H9 (cell line): Measurements from ENCODE around the gene ROPN1B. TPM values are rescaled to one million over a fixed set of nuclear protein-coding genes. Genes with fewer than 3 reads are reported as not detected.

Experiments
- DNase-seq: peaks from one replicate; pipeline ENCODE4 v3.0.0-alpha.2; 2017
- H2AFZ ChIP-seq: one replicate; pipeline ENCODE4 v1.6.1; 2013; ENCODE audit warnings: mild to moderate bottlenecking, low read length, control low read depth, moderate library complexity
- H2AK5ac ChIP-seq: 2 replicates; pipeline ENCODE4 v1.6.1; 2013; ENCODE audit warnings: low read length, control low read depth, mixed read lengths; ENCODE audit not compliant: insufficient read length
- H2BK120ac ChIP-seq: one replicate; pipeline ENCODE4 v1.6.1; 2013; ENCODE audit warnings: low read depth, mild to moderate bottlenecking, low read length, control low read depth, inconsistent platforms; ENCODE audit not compliant: poor library complexity, severe bottlenecking
- H2BK12ac ChIP-seq: 2 replicates; pipeline ENCODE4 v1.6.1; 2013; ENCODE audit warnings: low read length, control low read depth, mixed read lengths, low read depth; ENCODE audit not compliant: insufficient read length
- H2BK15ac ChIP-seq: 2 replicates; pipeline ENCODE4 v1.6.1; 2013; ENCODE audit warnings: low read depth, low read length, control low read depth
- H2BK20ac ChIP-seq: one replicate; pipeline ENCODE4 v1.6.1; 2013; ENCODE audit warnings: low read depth, mild to moderate bottlenecking, low read length, control low read depth, inconsistent platforms; ENCODE audit not compliant: poor library complexity, severe bottlenecking
- H2BK5ac ChIP-seq: 2 replicates; pipeline ENCODE4 v1.6.1; 2013; ENCODE audit warnings: low read length, control low read depth, mixed read lengths; ENCODE audit not compliant: insufficient read length
- H3K14ac ChIP-seq: 2 replicates; pipeline ENCODE4 v1.6.1; 2013; ENCODE audit warnings: low read length, control low read depth; ENCODE audit not compliant: insufficient read depth
- H3K18ac ChIP-seq: 2 replicates; pipeline ENCODE4 v1.6.1; 2013; ENCODE audit warnings: low read depth, mild to moderate bottlenecking, mixed read lengths, low read length, control low read depth; ENCODE audit not compliant: insufficient read length
- H3K23ac ChIP-seq: 2 replicates; pipeline ENCODE4 v1.6.1; 2013; ENCODE audit warnings: low read length, control low read depth, mixed read lengths, low read depth; ENCODE audit not compliant: insufficient read length
- H3K23me2 ChIP-seq: 2 replicates; pipeline ENCODE4 v1.6.1; 2013; ENCODE audit warnings: low read depth, mild to moderate bottlenecking, mixed read lengths, low read length, control low read depth; ENCODE audit not compliant: insufficient read length, poor library complexity, severe bottlenecking
- H3K27ac ChIP-seq: 2 replicates; pipeline ENCODE4 v1.5.1; 2013; ENCODE audit warnings: low read length, control low read depth, mixed read lengths, low read depth; ENCODE audit not compliant: insufficient read length
- H3K27me3 ChIP-seq: 2 replicates; pipeline ENCODE4 v1.6.1; 2013; ENCODE audit warnings: low read length, control low read depth, inconsistent platforms; ENCODE audit not compliant: insufficient read depth
- H3K4ac ChIP-seq: 2 replicates; pipeline ENCODE4 v1.6.1; 2013; ENCODE audit warnings: low read depth, mild to moderate bottlenecking, control low read depth, inconsistent platforms, low read length, moderate library complexity
- H3K4me1 ChIP-seq: 2 replicates; pipeline ENCODE4 v1.6.1; 2013; ENCODE audit warnings: low read length, control low read depth, inconsistent platforms; ENCODE audit not compliant: insufficient read depth
- H3K4me2 ChIP-seq: 2 replicates; pipeline ENCODE4 v1.6.1; 2013; ENCODE audit warnings: low read length, control low read depth, mixed read lengths; ENCODE audit not compliant: insufficient read length, insufficient read depth
- H3K56ac ChIP-seq: 2 replicates; pipeline ENCODE4 v1.6.1; 2013; ENCODE audit warnings: low read depth, mild to moderate bottlenecking, mixed read lengths, low read length, control low read depth; ENCODE audit not compliant: insufficient read length
- H3K79me1 ChIP-seq: 2 replicates; pipeline ENCODE4 v1.6.1; 2013; ENCODE audit warnings: low read depth, mild to moderate bottlenecking, moderate library complexity, low read length, control low read depth, inconsistent platforms; ENCODE audit not compliant: insufficient read depth, poor library complexity, severe bottlenecking
- H3K79me2 ChIP-seq: 2 replicates; pipeline ENCODE4 v1.6.1; 2013; ENCODE audit warnings: low read length, control low read depth, inconsistent platforms; ENCODE audit not compliant: insufficient read depth
- H3K9ac ChIP-seq: 2 replicates; pipeline ENCODE4 v1.6.1; 2013; ENCODE audit warnings: low read length, control low read depth, mixed read lengths; ENCODE audit not compliant: insufficient read length; ENCODE audit errors: extremely low read depth
- H3K9me3 ChIP-seq: one replicate; pipeline ENCODE4 v1.6.1; 2013; ENCODE audit warnings: low read depth, low read length, inconsistent platforms; ENCODE audit not compliant: control insufficient read depth
- H3T11ph ChIP-seq: one replicate; pipeline ENCODE4 v1.6.1; 2013; ENCODE audit warnings: mild to moderate bottlenecking, low read length, control low read depth, inconsistent platforms
- H4K20me1 ChIP-seq: one replicate; pipeline ENCODE4 v1.6.1; 2013; ENCODE audit not compliant: control insufficient read depth, insufficient read length, insufficient read depth
- H4K5ac ChIP-seq: 2 replicates; pipeline ENCODE4 v1.6.1; 2013; ENCODE audit warnings: low read depth, mild to moderate bottlenecking, mixed read lengths, low read length, control low read depth; ENCODE audit not compliant: insufficient read length
- H4K8ac ChIP-seq: replicated peaks from 2 replicates; pipeline ENCODE4 v1.6.1; 2013; ENCODE audit warnings: low read length, control low read depth, mixed read lengths, low read depth; ENCODE audit not compliant: insufficient read length
- H4K91ac ChIP-seq: 2 replicates; pipeline ENCODE4 v1.6.1; 2013; ENCODE audit warnings: low read depth, mild to moderate bottlenecking, moderate library complexity, mixed read lengths, low read length, control low read depth; ENCODE audit not compliant: insufficient read length
- H3K27ac Mint-ChIP-seq, 3 experiments: 2 replicates in 2 of 3; 3 replicates in 1 of 3; pipeline ENCODE4 v1.8.0; 2020 to 2021; ENCODE audit warnings: mixed read lengths in 3 of 3, mild to moderate bottlenecking in 1 of 3, moderate library complexity in 1 of 3
- H3K27me3 Mint-ChIP-seq: 2 replicates; pipeline ENCODE4 v1.8.0; 2021; ENCODE audit warnings: low read depth, mild to moderate bottlenecking, moderate library complexity, mixed read lengths
- H3K36me3 Mint-ChIP-seq, 3 experiments: 2 replicates in 2 of 3; 3 replicates in 1 of 3; pipeline ENCODE4 v1.8.0; 2020 to 2021; ENCODE audit warnings: low read depth in 3 of 3, mixed read lengths in 3 of 3; ENCODE audit not compliant: insufficient read depth in 1 of 3
- H3K4me1 Mint-ChIP-seq, 2 experiments: 2 replicates each; pipeline ENCODE4 v1.8.0; 2020; ENCODE audit warnings: mixed read lengths in 2 of 2
- H3K4me3 Mint-ChIP-seq, 2 experiments: 2 replicates in 1 of 2; 3 replicates in 1 of 2; pipeline ENCODE4 v1.8.0; 2020 to 2021; ENCODE audit warnings: mild to moderate bottlenecking in 2 of 2, mixed read lengths in 2 of 2, moderate library complexity in 1 of 2
- H3K9me3 Mint-ChIP-seq, 2 experiments: 2 replicates in 1 of 2; 3 replicates in 1 of 2; pipeline ENCODE4 v1.8.0; 2020; ENCODE audit warnings: mild to moderate bottlenecking in 2 of 2, mixed read lengths in 2 of 2, moderate library complexity in 1 of 2
- CTCF ChIP-seq: fragments of 200-600 bp; sonication (generic); conservative IDR thresholded peaks from 3 replicates; pipeline ENCODE4 v1.8.0; 2021; ENCODE audit warnings: antibody characterized with exemption, mild to moderate bottlenecking
- WGBS: extraction: QIAGEN DNeasy Blood & Tissue Kit; methylation state at CpG from one replicate; pipeline ENCODE4 v1.1.7; 2013; ENCODE audit warnings: missing lambda C conversion rate, low lambda C conversion rate, mixed read lengths; ENCODE audit not compliant: insufficient read length; ENCODE audit errors: extremely low coverage; 5-methylcytosine and 5-hydroxymethylcytosine counted together
- total RNA-seq: library from RNA; stranded (reverse); gene quantifications from 2 replicates; pipeline ENCODE4 v1.2.1, GENCODE V29; 2021

The ROPN1B gene
- total RNA-seq, 1 experiment from 2014 or later: not detected

GRCh38 chr3:125960456-125961288, 8.3 kb upstream of the ROPN1B start:
- H3K4me1 Mint-ChIP-seq: peaks cover 0 to 5% of the 10 kb centered on the region in 2 experiments; a peak in 2 of 4 replicates
- peak overlapping the region in 1 of 3 experiments; percentile 78; a peak in 1 of 7 replicates for H3K27ac Mint-ChIP-seq
- Histone ChIP-seq H4K91ac (no peak overlapping the region), H3K27ac (no peak overlapping the region), H4K20me1 (no peaks in the 10 kb centered on the region), H3K14ac (no peak overlapping the region), H2BK5ac (no peak overlapping the region), H3K23ac (no peak overlapping the region), H3K4ac (no peak overlapping the region), H3K27me3 (no peaks in the 10 kb centered on the region), H3K9ac (no peak overlapping the region), H2AFZ (no peak overlapping the region), H2BK12ac (no peak overlapping the region), H2AK5ac (no peak overlapping the region), H3K23me2 (no peaks in the 10 kb centered on the region), H3K18ac (no peak overlapping the region), H3K4me2 (no peak overlapping the region), H3T11ph (no peak overlapping the region), H3K9me3 (no peaks in the 10 kb centered on the region), H2BK120ac (no peak overlapping the region), H3K56ac (no peak overlapping the region), H4K5ac (no peak overlapping the region), H3K79me1 (no peaks in the 10 kb centered on the region), H4K8ac (no peak overlapping the region), H2BK15ac (no peak overlapping the region), H3K4me1 (no peaks in the 10 kb centered on the region), H2BK20ac (no peak overlapping the region), H3K79me2 (no peaks in the 10 kb centered on the region)
- no peak for DNase-seq
- no peak for TF ChIP-seq CTCF
- no CpG with 5 or more reads among the region's 11 CpGs for WGBS
- no peaks in the 10 kb centered on the region for H3K36me3 Mint-ChIP-seq
- H3K27me3 Mint-ChIP-seq: peaks cover 28% of the 10 kb centered on the region
- H3K4me3 Mint-ChIP-seq: no peak overlapping the region; a peak in 1 of 5 replicates
- peaks cover 3 to 4% of the 10 kb centered on the region in 2 experiments; a peak in 3 of 5 replicates for H3K9me3 Mint-ChIP-seq
